Sigmoid colon (tissue), 4 donors: ENCODE results near the gene C3orf70.

Experiments
- EP300 ChIP-seq, 4 donors: sonication (generic); formaldehyde crosslinking; IDR thresholded peaks; one replicate each; pipeline ENCODE4 v1.6.1; 2017; ENCODE audit warnings: antibody characterized with exemption in 4 of 4
- POLR2A ChIP-seq, 2 donors: fragments of 450-650 bp; IDR thresholded peaks; one replicate each; pipeline ENCODE4 v1.6.1; 2016; ENCODE audit warnings: antibody characterized with exemption in 2 of 2, mild to moderate bottlenecking in 2 of 2, moderate library complexity in 2 of 2
- TF ChIP-seq, protein P1 (sequence below), 4 experiments: fragments of 450-650 bp in 3 of 4; fragments of 200-600 bp in 1 of 4; IDR thresholded peaks; one replicate each; pipeline ENCODE4 v1.5.1; 2016 to 2019; ENCODE audit warnings: antibody characterized with exemption in 4 of 4, mild to moderate bottlenecking in 3 of 4, moderate library complexity in 2 of 4

DNA sequence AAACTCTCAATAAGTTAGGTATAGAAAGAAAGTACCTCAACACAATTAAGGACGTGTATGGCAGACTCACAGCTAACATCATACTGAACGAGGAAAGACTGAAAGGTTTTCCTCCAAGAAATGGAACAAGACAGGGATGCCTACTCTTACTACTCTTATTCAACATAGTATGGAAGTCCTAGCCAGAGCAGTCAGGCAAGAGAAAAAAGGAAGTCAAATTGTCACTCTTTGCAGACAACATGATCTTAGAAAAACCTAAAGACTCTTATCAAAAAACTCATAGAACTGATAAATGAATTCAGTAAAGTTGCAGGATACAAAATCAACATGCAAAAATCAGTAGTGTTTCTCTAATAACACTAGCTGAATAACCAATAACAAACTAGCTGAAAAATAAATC, 96.0 kb downstream of the C3orf70 start:
- TF ChIP-seq, protein P1, sequence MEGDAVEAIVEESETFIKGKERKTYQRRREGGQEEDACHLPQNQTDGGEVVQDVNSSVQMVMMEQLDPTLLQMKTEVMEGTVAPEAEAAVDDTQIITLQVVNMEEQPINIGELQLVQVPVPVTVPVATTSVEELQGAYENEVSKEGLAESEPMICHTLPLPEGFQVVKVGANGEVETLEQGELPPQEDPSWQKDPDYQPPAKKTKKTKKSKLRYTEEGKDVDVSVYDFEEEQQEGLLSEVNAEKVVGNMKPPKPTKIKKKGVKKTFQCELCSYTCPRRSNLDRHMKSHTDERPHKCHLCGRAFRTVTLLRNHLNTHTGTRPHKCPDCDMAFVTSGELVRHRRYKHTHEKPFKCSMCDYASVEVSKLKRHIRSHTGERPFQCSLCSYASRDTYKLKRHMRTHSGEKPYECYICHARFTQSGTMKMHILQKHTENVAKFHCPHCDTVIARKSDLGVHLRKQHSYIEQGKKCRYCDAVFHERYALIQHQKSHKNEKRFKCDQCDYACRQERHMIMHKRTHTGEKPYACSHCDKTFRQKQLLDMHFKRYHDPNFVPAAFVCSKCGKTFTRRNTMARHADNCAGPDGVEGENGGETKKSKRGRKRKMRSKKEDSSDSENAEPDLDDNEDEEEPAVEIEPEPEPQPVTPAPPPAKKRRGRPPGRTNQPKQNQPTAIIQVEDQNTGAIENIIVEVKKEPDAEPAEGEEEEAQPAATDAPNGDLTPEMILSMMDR (IDR thresholded peaks at IDR 0.05): no peak
- no peak for TF ChIP-seq POLR2A (IDR thresholded peaks at IDR 0.05)
- no peak for TF ChIP-seq EP300 (IDR thresholded peaks at IDR 0.05)
